Measurements from ENCODE around the gene ZSCAN5B. TPM values are rescaled to one million over a fixed set of nuclear protein-coding genes. Genes with fewer than 3 reads are reported as not detected.

The ZSCAN5B gene
- total RNA-seq, 1 experiment from 2014 or later, result not detected

- Histone ChIP-seq H3K18ac (ENCODE audit: insufficient read length, low read depth, low read length) (no peak overlapping the region), H3T11ph (ENCODE audit: low read length) (no peak overlapping the region), H2BK5ac (ENCODE audit: insufficient read length, low read length) (no peak overlapping the region), H3K23me2 (ENCODE audit: insufficient read length, low read depth, low read length, poor library complexity, severe bottlenecking) (no peaks in the 10 kb centered on the region), H3K4ac (ENCODE audit: low read depth, low read length) (no peak overlapping the region), H3K4me2 (ENCODE audit: insufficient read depth, insufficient read length, low read length) (no peak overlapping the region), H3K27me3 (ENCODE audit: insufficient read depth, low read length) (no peaks in the 10 kb centered on the region), H2BK15ac (ENCODE audit: low read depth, low read length) (no peak overlapping the region), H3K23ac (ENCODE audit: insufficient read length, low read depth, low read length) (no peak overlapping the region), H3K14ac (ENCODE audit: insufficient read depth, low read length) (no peak overlapping the region), H3K9ac (ENCODE audit: extremely low read depth, insufficient read length, low read length) (no peak overlapping the region), H3K9me3 (ENCODE audit: control insufficient read depth, low read depth, low read length) (no peaks in the 10 kb centered on the region), H3K4me1 (ENCODE audit: insufficient read depth, low read length) (peaks cover under 1% of the 10 kb centered on the region; the same call in 1 of the 2 replicates), H3K27ac (ENCODE audit: insufficient read length, low read depth, low read length) (no peak overlapping the region), H4K91ac (ENCODE audit: insufficient read length, low read depth, low read length) (no peak overlapping the region), H2BK20ac (ENCODE audit: low read depth, low read length, poor library complexity, severe bottlenecking) (no peak overlapping the region), H3K56ac (ENCODE audit: insufficient read length, low read depth, low read length) (no peak overlapping the region), H3K79me2 (ENCODE audit: insufficient read depth, low read length) (peaks cover 5% of the 10 kb centered on the region; the same call in 1 of the 2 replicates), H4K8ac (replicated peaks; ENCODE audit: insufficient read length, low read depth, low read length) (no peak overlapping the region), H4K20me1 (ENCODE audit: control insufficient read depth, insufficient read depth, insufficient read length) (peaks cover 6% of the 10 kb centered on the region), H2BK12ac (ENCODE audit: insufficient read length, low read depth, low read length) (no peak overlapping the region), H2BK120ac (ENCODE audit: low read depth, low read length, poor library complexity, severe bottlenecking) (no peak overlapping the region), H2AFZ (ENCODE audit: low read length) (no peak overlapping the region), H3K79me1 (ENCODE audit: insufficient read depth, low read depth, low read length, poor library complexity, severe bottlenecking) (no peaks in the 10 kb centered on the region), H4K5ac (ENCODE audit: insufficient read length, low read depth, low read length) (no peak overlapping the region), H2AK5ac (ENCODE audit: insufficient read length, low read length) (no peak overlapping the region)
- Mint-ChIP-seq H3K27me3 (ENCODE audit: low read depth) (no peaks in the 10 kb centered on the region), H3K9me3 (no peaks in the 10 kb centered on the region), H3K4me1 (peaks cover 11 to 12% of the 10 kb centered on the region in 2 experiments), H3K36me3 (ENCODE audit: insufficient read depth in 1 of 3, low read depth in 3 of 3) (peaks cover 17 to 34% (median 33%) of the 10 kb centered on the region in 3 experiments), H3K27ac (0 out of 7 replicates have a peak overlapping the region, but pooled peaks of 1 of the 3 experiments have one; percentile 59), H3K4me3 (no peak overlapping the region)
- no peak for TF ChIP-seq CTCF (conservative IDR thresholded peaks at IDR 0.05)
- no peak for DNase-seq
- no CpG with 5 or more reads among the region's 15 CpGs for WGBS (ENCODE audit: extremely low coverage, insufficient read length, low lambda C conversion rate)
Measured at GRCh38 chr19:56148096-56148495, 49.5 kb downstream of the ZSCAN5B start.

Data from H9 (cell line).